ENCODE results near the gene CCDC187. TPM values are rescaled to one million over a fixed set of nuclear protein-coding genes. Genes with fewer than 3 reads are reported as not detected.
A peak's percentile ranks its signal among the peaks of the same experiment; 100 is the strongest.

The CCDC187 gene
- total RNA-seq, 1 donor from 2014 or later: not detected

- no peaks in the 10 kb centered on the region for H3K79me2 ChIP-seq (ENCODE audit: low read depth)
- no peak overlapping the region for H2AFZ ChIP-seq (replicated peaks)
- no peak overlapping the region for H3K4me2 ChIP-seq
- no peak overlapping the region for H3K4me3 Mint-ChIP-seq
- peaks cover 5% of the 10 kb centered on the region for H3K27me3 Mint-ChIP-seq (ENCODE audit: insufficient read depth, low read depth)
- no peak for TF ChIP-seq CTCF (IDR thresholded peaks at IDR 0.05)
- no peak for TF ChIP-seq EZH2phosphoT487 (IDR thresholded peaks at IDR 0.05)
- no peak for TF ChIP-seq EZH2 (IDR thresholded peaks at IDR 0.05)
- no peak overlapping the region for H3K9ac ChIP-seq
- peaks cover 4% of the 10 kb centered on the region for H3K4me1 Mint-ChIP-seq
- no peaks in the 10 kb centered on the region for H3K36me3 Mint-ChIP-seq
- no peak overlapping the region for H3K4me3 ChIP-seq
- H3K36me3 ChIP-seq: no peaks in the 10 kb centered on the region
- H3K9me3 Mint-ChIP-seq: no peaks in the 10 kb centered on the region
- H3K27me3 ChIP-seq: no peaks in the 10 kb centered on the region
- no peaks in the 10 kb centered on the region for H3K9me3 ChIP-seq (ENCODE audit: low read depth)
- H3K27ac ChIP-seq: no peak overlapping the region
- no peaks in the 10 kb centered on the region for H4K20me1 ChIP-seq (ENCODE audit: low read depth)
- H3F3A ChIP-seq (ENCODE audit: low read depth): no peaks in the 10 kb centered on the region
- no peak overlapping the region for H3K27ac Mint-ChIP-seq
- no peak for DNase-seq (ENCODE audit: low spot score)
- peaks cover 3% of the 10 kb centered on the region for H3K4me1 ChIP-seq
Measured at GRCh38 chr9:136282272-136282861, 21.5 kb downstream of the CCDC187 start.

GRCh38 chr9:136281421-136282271, 22.2 kb downstream of the CCDC187 start:
- TF ChIP-seq EZH2 (IDR thresholded peaks at IDR 0.05) (no peak), CTCF (IDR thresholded peaks at IDR 0.05) (no peak), EZH2phosphoT487 (IDR thresholded peaks at IDR 0.05) (no peak)
- H3K4me3 ChIP-seq: no peak overlapping the region
- H3K4me3 Mint-ChIP-seq: no peak overlapping the region
- no peaks in the 10 kb centered on the region for H3K79me2 ChIP-seq (ENCODE audit: low read depth)
- no peak overlapping the region for H2AFZ ChIP-seq (replicated peaks)
- no peak for DNase-seq (ENCODE audit: low spot score)
- no peaks in the 10 kb centered on the region for H3K27me3 ChIP-seq
- no peak overlapping the region for H3K4me2 ChIP-seq
- H3K9ac ChIP-seq: no peak overlapping the region
- H3K27me3 Mint-ChIP-seq (ENCODE audit: insufficient read depth, low read depth): peaks cover 6% of the 10 kb centered on the region
- H3K4me1 Mint-ChIP-seq: peaks cover 4% of the 10 kb centered on the region
- no peak overlapping the region for H3K27ac Mint-ChIP-seq
- peaks cover 3% of the 10 kb centered on the region for H3K4me1 ChIP-seq
- H3K36me3 ChIP-seq: no peaks in the 10 kb centered on the region
- no peaks in the 10 kb centered on the region for H3K9me3 Mint-ChIP-seq
- no peaks in the 10 kb centered on the region for H3K9me3 ChIP-seq (ENCODE audit: low read depth)
- H4K20me1 ChIP-seq (ENCODE audit: low read depth): no peaks in the 10 kb centered on the region
- no peaks in the 10 kb centered on the region for H3K36me3 Mint-ChIP-seq
- no peaks in the 10 kb centered on the region for H3F3A ChIP-seq (ENCODE audit: low read depth)
- no peak overlapping the region for H3K27ac ChIP-seq

- peaks cover 9% of the 10 kb centered on the region for H3K27me3 Mint-ChIP-seq (ENCODE audit: insufficient read depth, low read depth)
- no peak for DNase-seq (ENCODE audit: low spot score)
- Histone ChIP-seq H3K4me1 (peaks cover 3% of the 10 kb centered on the region), H3K27ac (no peak overlapping the region), H4K20me1 (ENCODE audit: low read depth) (no peaks in the 10 kb centered on the region), H3K79me2 (ENCODE audit: low read depth) (no peaks in the 10 kb centered on the region), H3K36me3 (no peaks in the 10 kb centered on the region), H3K4me2 (no peak overlapping the region), H3K4me3 (no peak overlapping the region), H3K27me3 (no peaks in the 10 kb centered on the region), H3F3A (ENCODE audit: low read depth) (no peaks in the 10 kb centered on the region), H3K9ac (no peak overlapping the region), H3K9me3 (ENCODE audit: low read depth) (no peaks in the 10 kb centered on the region), H2AFZ (replicated peaks) (no peak overlapping the region)
- no peak overlapping the region for H3K4me3 Mint-ChIP-seq
- H3K36me3 Mint-ChIP-seq: no peaks in the 10 kb centered on the region
- peak overlapping the region; percentile 46 for H3K27ac Mint-ChIP-seq
- TF ChIP-seq CTCF (IDR thresholded peaks at IDR 0.05) (no peak), EZH2phosphoT487 (IDR thresholded peaks at IDR 0.05) (no peak), EZH2 (IDR thresholded peaks at IDR 0.05) (no peak)
- H3K9me3 Mint-ChIP-seq: no peaks in the 10 kb centered on the region
- H3K4me1 Mint-ChIP-seq: peaks cover 4% of the 10 kb centered on the region
Measured at GRCh38 chr9:136280535-136281315, 23.2 kb downstream of the CCDC187 start.
